Thyroid gland (tissue), 4 donors: ENCODE data around the gene HYAL2.

Experiments
- CTCF ChIP-seq, 6 experiments: fragments of 200-600 bp in 3 of 6; fragments of 450-650 bp in 3 of 6; sonication (generic) in 3 of 6; IDR thresholded peaks; one replicate each; pipeline ENCODE4 v1.5.1; 2016 to 2019; ENCODE audit warnings: antibody characterized with exemption in 6 of 6, mild to moderate bottlenecking in 2 of 6, inconsistent platforms in 1 of 6, moderate library complexity in 1 of 6
- POLR2A ChIP-seq, 2 donors: fragments of 450-650 bp; IDR thresholded peaks; one replicate each; pipeline ENCODE4 v1.6.1; 2017; ENCODE audit warnings: antibody characterized with exemption in 2 of 2, mild to moderate bottlenecking in 2 of 2, moderate library complexity in 1 of 2

GRCh38 chr3:50321336-50322114 is 1.0 kb downstream of the HYAL2 start:
- TF ChIP-seq CTCF (IDR thresholded peaks at IDR 0.05), result peak in 5 of 6 experiments; percentile 23 to 61 (median 43)
- TF ChIP-seq POLR2A (IDR thresholded peaks at IDR 0.05), result peak; percentile 17 to 75
